K562 (cell line): ENCODE results near the gene DISC1.

Experiments used
- FOXK2 ChIP-seq, 2 experiments: fragments of 450-650 bp; IDR thresholded peaks in 1 of 2; conservative IDR thresholded peaks in 1 of 2; 2 replicates each; pipeline ENCODE4 v1.6.1; 2016; ENCODE audit warnings: low read depth in 2 of 2, mild to moderate bottlenecking in 1 of 2
- KAT8 ChIP-seq: fragments of 450-650 bp; IDR thresholded peaks from 2 replicates; pipeline ENCODE4 v1.6.1; 2016; ENCODE audit warnings: low read depth, mild to moderate bottlenecking
- MTF1 ChIP-seq: fragments of 250-450 bp; sonication (Bioruptor Pico); IDR thresholded peaks from 2 replicates; pipeline ENCODE4 v1.9.0; 2021; ENCODE audit warnings: moderate library complexity, mild to moderate bottlenecking, inconsistent platforms, borderline replicate concordance
- NFYB ChIP-seq: IDR thresholded peaks from 2 replicates; pipeline ENCODE4 v1.6.1; 2011; ENCODE audit warnings: mild to moderate bottlenecking, moderate library complexity; ENCODE audit not compliant: insufficient read length; ENCODE audit errors: extremely low read depth
- NR2C2 ChIP-seq, 2 experiments: fragments of 200-800 bp in 1 of 2; sonication (Bioruptor generic) in 1 of 2; sonication (generic) in 1 of 2; formaldehyde crosslinking in 1 of 2; IDR thresholded peaks; 2 replicates each; pipeline versions ENCODE4 v1.6.1 to v1.8.0; 2016 to 2022; ENCODE audit warnings: mild to moderate bottlenecking in 1 of 2, missing compliant biosample characterization in 1 of 2, missing genetic modification characterization in 1 of 2, missing genetic modification reagents in 1 of 2
- NR4A1 ChIP-seq, 2 experiments: fragments of 250-450 bp in 1 of 2; fragments of 450-650 bp in 1 of 2; sonication (Bioruptor Pico) in 1 of 2; IDR thresholded peaks; 2 replicates each; pipeline versions ENCODE4 v1.4.0 to v1.6.1; 2016 to 2020; ENCODE audit warnings: mild to moderate bottlenecking in 2 of 2, missing compliant biosample characterization in 1 of 2, missing genetic modification characterization in 1 of 2, moderate library complexity in 1 of 2
- POLR2A ChIP-seq: fragments of 450-650 bp; conservative IDR thresholded peaks from 2 replicates; pipeline ENCODE4 v1.6.1; 2016
- ZNF12 ChIP-seq: sonication (generic); formaldehyde crosslinking; IDR thresholded peaks from 2 replicates; pipeline ENCODE4 v1.4.0; 2020; ENCODE audit warnings: mild to moderate bottlenecking, missing genetic modification reagents
- ZNF121 ChIP-seq: sonication (generic); formaldehyde crosslinking; conservative IDR thresholded peaks from 2 replicates; pipeline ENCODE4 v1.8.0; 2022; ENCODE audit warnings: missing genetic modification reagents
- ZNF551 ChIP-seq: fragments of 250-450 bp; sonication (Bioruptor Pico); IDR thresholded peaks from 2 replicates; pipeline ENCODE4 v1.5.0; 2021; ENCODE audit warnings: mild to moderate bottlenecking, moderate library complexity
- ZNF644 ChIP-seq: fragments of 200-800 bp; sonication (Bioruptor generic); IDR thresholded peaks from 2 replicates; pipeline ENCODE4 v1.6.1; 2016; ENCODE audit warnings: low read depth, missing genetic modification characterization, missing compliant biosample characterization
- TF ChIP-seq, protein P1 (sequence below), 3 experiments: IDR thresholded peaks in 2 of 3; conservative IDR thresholded peaks in 1 of 3; 2 replicates each; pipeline ENCODE4 v1.5.1; 2011 to 2012; ENCODE audit warnings: low read length in 3 of 3, mild to moderate bottlenecking in 3 of 3, control low read depth in 2 of 3, improper control_type of control experiment in 1 of 3, inconsistent platforms in 1 of 3, low read depth in 1 of 3, mixed read lengths in 1 of 3, moderate library complexity in 1 of 3; ENCODE audit not compliant: insufficient read depth in 2 of 3

- no peak for TF ChIP-seq FOXK2 (conservative IDR thresholded peaks at IDR 0.05 in 1 of 2, IDR thresholded peaks at IDR 0.05 in 1 of 2; ENCODE audit: low read depth in 2 of 2)
- TF ChIP-seq POLR2A, result no peak
- TF ChIP-seq, protein P1, sequence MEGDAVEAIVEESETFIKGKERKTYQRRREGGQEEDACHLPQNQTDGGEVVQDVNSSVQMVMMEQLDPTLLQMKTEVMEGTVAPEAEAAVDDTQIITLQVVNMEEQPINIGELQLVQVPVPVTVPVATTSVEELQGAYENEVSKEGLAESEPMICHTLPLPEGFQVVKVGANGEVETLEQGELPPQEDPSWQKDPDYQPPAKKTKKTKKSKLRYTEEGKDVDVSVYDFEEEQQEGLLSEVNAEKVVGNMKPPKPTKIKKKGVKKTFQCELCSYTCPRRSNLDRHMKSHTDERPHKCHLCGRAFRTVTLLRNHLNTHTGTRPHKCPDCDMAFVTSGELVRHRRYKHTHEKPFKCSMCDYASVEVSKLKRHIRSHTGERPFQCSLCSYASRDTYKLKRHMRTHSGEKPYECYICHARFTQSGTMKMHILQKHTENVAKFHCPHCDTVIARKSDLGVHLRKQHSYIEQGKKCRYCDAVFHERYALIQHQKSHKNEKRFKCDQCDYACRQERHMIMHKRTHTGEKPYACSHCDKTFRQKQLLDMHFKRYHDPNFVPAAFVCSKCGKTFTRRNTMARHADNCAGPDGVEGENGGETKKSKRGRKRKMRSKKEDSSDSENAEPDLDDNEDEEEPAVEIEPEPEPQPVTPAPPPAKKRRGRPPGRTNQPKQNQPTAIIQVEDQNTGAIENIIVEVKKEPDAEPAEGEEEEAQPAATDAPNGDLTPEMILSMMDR (IDR thresholded peaks at IDR 0.05 in 2 of 3, conservative IDR thresholded peaks at IDR 0.05 in 1 of 3; ENCODE audit: insufficient read depth in 2 of 3, low read depth in 1 of 3, low read length in 3 of 3), result no peak
- TF ChIP-seq KAT8, result no peak
- TF ChIP-seq ZNF121, result no peak
- TF ChIP-seq ZNF12 (CRISPR knock-in tag), result no peak
- no peak for TF ChIP-seq MTF1 (CRISPR knock-in tag)
- no peak for TF ChIP-seq NR2C2 (CRISPR knock-in tag; IDR thresholded peaks at IDR 0.05)
- TF ChIP-seq NR2C2 (tag; IDR thresholded peaks at IDR 0.05), result no peak
- TF ChIP-seq NR4A1 (CRISPR knock-in tag; IDR thresholded peaks at IDR 0.05), result no peak
- no peak for TF ChIP-seq NR4A1 (tag; IDR thresholded peaks at IDR 0.05)
- TF ChIP-seq ZNF551 (CRISPR knock-in tag), result no peak
- no peak for TF ChIP-seq ZNF644
- TF ChIP-seq NFYB, result no peak
Measured at GRCh38 chr1:231842441-231842840, 215.9 kb downstream of the DISC1 start.
